Body of pancreas (tissue), 4 donors: ENCODE data around the gene TET3. TPM values are rescaled to one million over a fixed set of nuclear protein-coding genes. Genes with fewer than 3 reads are reported as not detected.

Source experiments
- ATAC-seq: fragments of 150-250 bp; one replicate; pipeline ENCODE4 v1.9.1; 2016
- DNase-seq, 4 donors: peaks; one replicate each; pipeline ENCODE4 v3.0.0-alpha.2; 2019
- H3K27ac ChIP-seq, 4 donors: fragments of 200-600 bp; sonication (generic); 1 replicate in 3 of 4; 2 replicates in 1 of 4; pipeline versions ENCODE4 v1.5.1 to v1.6.1; 2016 to 2019; ENCODE audit warnings: mild to moderate bottlenecking in 1 of 4, mixed read lengths in 1 of 4, moderate library complexity in 1 of 4
- H3K27me3 ChIP-seq, 2 donors: fragments of 200-600 bp; sonication (generic); one replicate each; pipeline ENCODE4 v1.6.0; 2016; ENCODE audit warnings: mild to moderate bottlenecking in 1 of 2
- H3K36me3 ChIP-seq, 2 donors: fragments of 200-600 bp; sonication (generic); replicated peaks in 1 of 2; 2 replicates each; pipeline ENCODE4 v1.5.1; 2016; ENCODE audit warnings: low read depth in 2 of 2; ENCODE audit not compliant: insufficient read depth in 1 of 2
- H3K4me1 ChIP-seq: fragments of 200-600 bp; sonication (generic); one replicate; pipeline ENCODE4 v1.6.0; 2016
- H3K4me3 ChIP-seq, 2 donors: fragments of 200-600 bp; sonication (generic); 1 replicate in 1 of 2; 2 replicates in 1 of 2; pipeline ENCODE4 v1.5.1; 2016 to 2019
- H3K9me3 ChIP-seq, 3 donors: fragments of 200-600 bp; sonication (generic); 1 replicate in 2 of 3; 2 replicates in 1 of 3; pipeline ENCODE4 v1.5.1; 2016
- POLR2A ChIP-seq, 3 donors: fragments of 450-650 bp; IDR thresholded peaks; one replicate each; pipeline ENCODE4 v1.6.1; 2016; ENCODE audit warnings: antibody characterized with exemption in 3 of 3, mild to moderate bottlenecking in 2 of 3
- WGBS, 2 donors: methylation state at CpG; one replicate each; pipeline ENCODE4 v1.1.5; 2017; 5-methylcytosine and 5-hydroxymethylcytosine counted together
- intact Hi-C: fragments of 100-400 bp; cut with DNase I; formaldehyde crosslinking; loops from one replicate; pipeline ENCODE4 v1.15.1; 2023
- total RNA-seq, 2 donors: library from RNA; depleted of rRNA; stranded (reverse); fragments of >200 nt; gene quantifications; one replicate each; pipeline ENCODE4 v1.1.0, GENCODE V29; 2016
- TF ChIP-seq, protein P1 (sequence below), 7 experiments: fragments of 450-650 bp in 4 of 7; fragments of 200-600 bp in 3 of 7; sonication (generic) in 3 of 7; IDR thresholded peaks; one replicate each; pipeline ENCODE4 v1.5.1; 2016 to 2019; ENCODE audit warnings: antibody characterized with exemption in 7 of 7

TET3 gene
- total RNA-seq, 2 donors from 2014 or later: 6.7 to 7.3 TPM

DNA sequence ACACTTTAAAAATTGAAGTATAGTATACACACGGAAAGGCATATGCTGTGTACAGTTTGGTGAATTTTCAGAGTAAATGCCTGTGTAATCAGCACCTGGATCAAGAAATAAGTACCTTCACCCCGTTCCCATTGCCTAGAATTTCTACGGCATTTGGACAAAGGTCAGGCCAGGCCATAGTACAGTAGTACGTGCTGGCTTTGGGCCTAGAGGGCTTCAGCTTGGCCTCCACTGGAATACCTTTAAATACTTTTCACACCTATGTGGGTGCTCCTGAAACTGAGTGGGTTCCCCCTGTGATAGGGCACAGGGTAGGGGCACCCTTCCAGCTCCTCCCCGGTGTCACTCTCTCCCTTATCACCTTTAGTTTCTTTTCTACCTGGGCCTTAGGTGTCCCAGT, 26.5 kb downstream of the TET3 start:
- no peak overlapping the region for H3K27ac ChIP-seq

DNA sequence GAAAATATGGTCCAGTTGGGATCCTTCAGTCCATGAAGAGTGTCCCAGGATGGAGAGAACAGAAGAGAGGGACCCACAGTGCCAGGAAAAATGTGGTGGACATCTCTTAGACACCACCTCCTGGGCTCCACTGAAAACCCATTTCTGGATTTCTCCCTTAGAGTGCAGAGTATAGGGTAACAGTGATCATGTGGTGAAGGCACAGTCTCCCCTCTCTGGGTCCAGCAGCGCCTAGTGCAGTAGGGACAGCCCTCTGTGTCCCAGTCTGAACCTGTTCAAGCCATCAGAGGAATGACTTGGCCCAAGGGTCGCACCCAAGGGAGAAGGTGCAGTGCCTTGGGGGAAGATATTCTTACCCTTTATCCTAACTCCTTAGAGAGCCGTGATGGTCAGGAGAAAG, 30.1 kb downstream of the TET3 start:
- ATAC-seq: no peak
- TF ChIP-seq POLR2A (IDR thresholded peaks at IDR 0.05): no peak
- TF ChIP-seq, protein P1, sequence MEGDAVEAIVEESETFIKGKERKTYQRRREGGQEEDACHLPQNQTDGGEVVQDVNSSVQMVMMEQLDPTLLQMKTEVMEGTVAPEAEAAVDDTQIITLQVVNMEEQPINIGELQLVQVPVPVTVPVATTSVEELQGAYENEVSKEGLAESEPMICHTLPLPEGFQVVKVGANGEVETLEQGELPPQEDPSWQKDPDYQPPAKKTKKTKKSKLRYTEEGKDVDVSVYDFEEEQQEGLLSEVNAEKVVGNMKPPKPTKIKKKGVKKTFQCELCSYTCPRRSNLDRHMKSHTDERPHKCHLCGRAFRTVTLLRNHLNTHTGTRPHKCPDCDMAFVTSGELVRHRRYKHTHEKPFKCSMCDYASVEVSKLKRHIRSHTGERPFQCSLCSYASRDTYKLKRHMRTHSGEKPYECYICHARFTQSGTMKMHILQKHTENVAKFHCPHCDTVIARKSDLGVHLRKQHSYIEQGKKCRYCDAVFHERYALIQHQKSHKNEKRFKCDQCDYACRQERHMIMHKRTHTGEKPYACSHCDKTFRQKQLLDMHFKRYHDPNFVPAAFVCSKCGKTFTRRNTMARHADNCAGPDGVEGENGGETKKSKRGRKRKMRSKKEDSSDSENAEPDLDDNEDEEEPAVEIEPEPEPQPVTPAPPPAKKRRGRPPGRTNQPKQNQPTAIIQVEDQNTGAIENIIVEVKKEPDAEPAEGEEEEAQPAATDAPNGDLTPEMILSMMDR (IDR thresholded peaks at IDR 0.05): no peak
- no peak for DNase-seq
- H3K27ac ChIP-seq: no peak overlapping the region
- intact Hi-C loops: no loop called here
- no peaks in the 10 kb centered on the region for H3K27me3 ChIP-seq
- peaks cover 8% of the 10 kb centered on the region for H3K4me1 ChIP-seq
- 90 to 97% methylated on average over 2 to 3 of the region's 3 CpGs for WGBS, 2 donors
- no peak overlapping the region for H3K4me3 ChIP-seq
- H3K9me3 ChIP-seq: no peaks in the 10 kb centered on the region
- H3K36me3 ChIP-seq: no peaks in the 10 kb centered on the region

More for the DNA sequence above, 26.5 kb downstream of the TET3 start:
- Histone ChIP-seq H3K4me3 (no peak overlapping the region), H3K4me1 (peaks cover 13% of the 10 kb centered on the region), H3K9me3 (no peaks in the 10 kb centered on the region), H3K27me3 (no peaks in the 10 kb centered on the region), H3K36me3 (no peaks in the 10 kb centered on the region)
- WGBS, 2 donors: 90 to 92% methylated on average over 5 of the region's 5 CpGs
- TF ChIP-seq, protein P1 (IDR thresholded peaks at IDR 0.05): no peak
- TF ChIP-seq POLR2A (IDR thresholded peaks at IDR 0.05): no peak
- ATAC-seq: no peak
- intact Hi-C loops: no loop called here
- no peak for DNase-seq

DNA sequence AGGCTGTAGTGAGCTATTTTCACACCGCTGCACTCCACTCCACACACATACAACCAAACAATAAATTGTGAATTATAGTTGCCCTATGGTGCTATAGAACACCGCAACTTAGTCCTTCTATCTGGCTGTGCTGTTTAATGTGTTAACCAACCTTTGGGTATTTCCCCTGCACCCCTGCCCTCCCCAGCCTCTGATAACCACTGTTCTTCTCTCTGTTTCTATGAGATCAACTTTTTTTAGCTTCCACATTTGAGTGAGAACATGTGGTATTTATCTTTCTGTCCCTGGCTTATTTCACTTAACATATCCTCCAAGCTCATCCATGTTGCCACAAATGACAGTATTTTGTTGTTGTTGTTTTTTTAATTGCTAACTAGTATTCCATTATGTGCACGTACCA, 32.5 kb downstream of the TET3 start:
- H3K4me1 ChIP-seq: peaks cover 5% of the 10 kb centered on the region
- no peak for ATAC-seq
- intact Hi-C loops: no loop called here

DNA sequence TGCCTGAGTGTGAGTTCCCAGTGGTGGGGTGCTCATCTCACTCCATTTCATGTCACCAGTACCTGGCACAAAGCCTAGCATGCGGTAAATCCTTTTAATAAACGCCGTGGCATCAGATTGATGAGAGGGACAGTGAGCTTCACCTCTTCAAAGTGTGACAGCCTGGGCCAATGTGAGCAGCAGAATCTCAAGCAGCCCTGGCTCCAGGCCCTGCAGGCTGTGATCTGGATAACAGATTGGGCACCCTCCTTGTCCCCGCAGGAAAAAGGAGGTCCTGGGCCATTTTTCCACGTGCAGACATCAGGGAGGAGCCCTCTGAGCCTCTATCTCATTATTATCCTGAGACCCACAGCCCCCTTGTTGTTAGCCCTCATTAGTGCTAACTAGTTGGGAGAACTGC, 34.8 kb downstream of the TET3 start:
- intact Hi-C loops: no loop called here
- Histone ChIP-seq H3K36me3 (no peaks in the 10 kb centered on the region), H3K4me3 (no peak overlapping the region), H3K27me3 (no peaks in the 10 kb centered on the region), H3K4me1 (peaks cover 5% of the 10 kb centered on the region), H3K27ac (no peak overlapping the region), H3K9me3 (no peaks in the 10 kb centered on the region)
- no peak for TF ChIP-seq POLR2A (IDR thresholded peaks at IDR 0.05)
- TF ChIP-seq, protein P1 (IDR thresholded peaks at IDR 0.05): no peak
- DNase-seq (no peak), ATAC-seq (no peak)
- 67 to 74% methylated on average over 4 to 5 of the region's 5 CpGs for WGBS, 2 donors

More for the DNA sequence above, 32.5 kb downstream of the TET3 start:
- Histone ChIP-seq H3K4me3 (no peak overlapping the region), H3K9me3 (no peaks in the 10 kb centered on the region), H3K27me3 (no peaks in the 10 kb centered on the region), H3K36me3 (no peaks in the 10 kb centered on the region), H3K27ac (no peak overlapping the region)
- WGBS, 2 donors: 90 to 98% methylated on average over 3 of the region's 3 CpGs
- no peak for DNase-seq
- TF ChIP-seq POLR2A (IDR thresholded peaks at IDR 0.05): no peak
- TF ChIP-seq, protein P1 (IDR thresholded peaks at IDR 0.05): no peak

DNA sequence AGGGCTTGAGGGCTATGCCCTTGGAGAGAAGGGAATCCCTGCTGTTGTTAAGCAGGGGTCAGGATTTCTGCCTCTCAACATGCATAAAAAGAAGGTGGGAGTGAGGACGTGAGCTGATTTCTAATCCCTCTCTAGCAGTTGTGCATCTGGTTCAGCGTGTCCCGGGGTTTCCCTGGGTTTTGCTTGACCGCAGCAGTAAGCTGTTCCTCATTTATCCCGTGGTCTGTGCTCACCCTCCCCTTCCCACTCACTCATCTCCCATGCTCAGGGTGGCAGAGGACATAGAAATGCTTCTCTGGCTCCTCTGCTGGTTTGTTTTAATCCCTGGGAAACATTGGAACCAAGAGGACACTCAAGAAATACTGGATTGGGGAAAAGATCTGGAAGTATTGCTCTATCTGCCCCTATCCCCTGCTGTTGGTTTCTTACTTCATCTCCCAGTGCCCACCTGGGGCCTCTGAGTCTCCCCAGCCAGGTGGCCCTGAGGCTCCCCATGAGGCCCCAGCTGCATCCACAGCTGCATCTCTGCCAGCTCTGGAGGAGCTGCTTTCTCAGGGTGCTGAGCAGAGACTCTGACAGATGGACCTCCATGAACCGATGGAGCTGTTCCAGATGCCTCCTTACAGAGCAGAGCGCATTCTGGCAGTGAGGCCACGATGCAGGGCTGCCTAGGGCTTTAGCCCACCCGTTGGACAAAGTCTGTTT, 36.1 kb downstream of the TET3 start:
- H3K27me3 ChIP-seq: no peaks in the 10 kb centered on the region
- WGBS, 2 donors: 74 to 97% methylated on average over 6 to 9 of the region's 9 CpGs
- intact Hi-C loops: no loop called here
- DNase-seq (peak in 1 of 4 donors; percentile 47), ATAC-seq (no peak)
- no peaks in the 10 kb centered on the region for H3K36me3 ChIP-seq
- H3K4me3 ChIP-seq: no peak overlapping the region
- H3K4me1 ChIP-seq: peaks cover 5% of the 10 kb centered on the region
- H3K27ac ChIP-seq: no peak overlapping the region
- no peaks in the 10 kb centered on the region for H3K9me3 ChIP-seq
- TF ChIP-seq, protein P1 (IDR thresholded peaks at IDR 0.05): no peak
- no peak for TF ChIP-seq POLR2A (IDR thresholded peaks at IDR 0.05)
